NB4 (cell line): ENCODE measurements around the gene TMEM72.

Experiments used
- CTCF ChIP-seq: IDR thresholded peaks from one replicate; pipeline ENCODE4 v1.5.1; 2012; ENCODE audit warnings: low read depth, low read length
- POLR2A ChIP-seq: IDR thresholded peaks from 2 replicates; pipeline ENCODE4 v1.6.1; 2011; ENCODE audit warnings: mild to moderate bottlenecking; ENCODE audit not compliant: insufficient read length; ENCODE audit errors: extremely low read depth

- TF ChIP-seq CTCF (peak; percentile 87), POLR2A (no peak)
These were observed 14.1 kb downstream of the TMEM72 start for GRCh38 chr10:44925224-44925623.
